Tibial nerve (tissue), 4 donors: ENCODE results near the gene GRB10.

Experiments
- CTCF ChIP-seq, 5 experiments: fragments of 200-600 bp in 3 of 5; fragments of 450-650 bp in 2 of 5; sonication (generic) in 3 of 5; IDR thresholded peaks; one replicate each; pipeline ENCODE4 v1.5.1; 2016 to 2019; ENCODE audit warnings: antibody characterized with exemption in 5 of 5, mild to moderate bottlenecking in 3 of 5, moderate library complexity in 2 of 5
- EP300 ChIP-seq, 2 donors: sonication (generic); formaldehyde crosslinking; IDR thresholded peaks; one replicate each; pipeline ENCODE4 v1.6.1; 2017; ENCODE audit warnings: antibody characterized with exemption in 2 of 2, mild to moderate bottlenecking in 1 of 2
- POLR2A ChIP-seq, 2 donors: fragments of 450-650 bp; IDR thresholded peaks; one replicate each; pipeline ENCODE4 v1.6.1; 2017; ENCODE audit warnings: antibody characterized with exemption in 2 of 2, mild to moderate bottlenecking in 2 of 2, moderate library complexity in 2 of 2

DNA sequence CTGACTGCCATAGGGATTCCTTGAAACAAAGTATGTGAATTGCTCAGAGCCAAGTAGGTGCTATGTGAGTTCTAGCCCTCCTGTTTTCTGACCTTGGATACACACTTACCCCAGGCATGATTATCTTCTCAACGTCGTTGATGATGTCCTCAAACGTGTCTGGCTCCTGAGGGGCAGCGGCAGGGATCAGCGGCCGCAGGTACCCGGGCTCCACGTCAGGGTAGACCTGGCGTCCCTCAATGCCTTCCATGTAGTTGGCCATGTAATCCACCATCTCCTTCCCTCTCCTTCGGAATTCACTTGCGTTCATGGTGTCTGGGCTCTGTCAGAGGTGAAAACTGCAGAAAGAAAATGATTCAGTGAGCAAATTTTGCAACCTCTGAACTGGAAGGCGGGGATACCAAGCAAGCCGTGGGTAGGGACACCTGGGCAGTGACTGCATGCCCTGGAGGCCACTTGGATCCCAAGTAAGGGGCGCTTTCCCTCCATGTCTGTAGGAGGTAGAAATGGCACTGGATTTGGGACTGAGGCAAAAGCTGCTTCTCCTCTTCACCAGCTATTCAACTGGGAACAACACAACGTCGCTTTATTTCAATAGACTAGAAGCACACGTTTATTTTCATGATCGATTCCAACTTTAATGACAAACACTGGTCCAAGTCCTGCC is 238.8 kb downstream of the GRB10 start:
- TF ChIP-seq CTCF (IDR thresholded peaks at IDR 0.05) (no peak), EP300 (IDR thresholded peaks at IDR 0.05) (no peak), POLR2A (IDR thresholded peaks at IDR 0.05) (no peak)
